ENCODE data around the gene FOXC1.

Gene FOXC1

GRCh38 chr6:1577896-1578745, 31.6 kb upstream of the FOXC1 start:
- no peak for TF ChIP-seq CTCF (IDR thresholded peaks at IDR 0.05; ENCODE audit: low read depth, low read length)
- no peak overlapping the region for H3K4me3 ChIP-seq (ENCODE audit: low read depth, low read length)

GRCh38 chr6:1579096-1579495, 30.6 kb upstream of the FOXC1 start:
- TF ChIP-seq CTCF (IDR thresholded peaks at IDR 0.05; ENCODE audit: low read depth, low read length), result no peak

GRCh38 chr6:1580109-1580508, 29.6 kb upstream of the FOXC1 start:
- no peak overlapping the region for H3K4me3 ChIP-seq (ENCODE audit: low read depth, low read length)
- TF ChIP-seq CTCF (IDR thresholded peaks at IDR 0.05; ENCODE audit: low read depth, low read length), result no peak

More at GRCh38 chr6:1579096-1579495, 30.6 kb upstream of the FOXC1 start:
- H3K4me3 ChIP-seq (ENCODE audit: low read depth, low read length), result no peak overlapping the region

GRCh38 chr6:1580585-1580984, 29.1 kb upstream of the FOXC1 start:
- no peak overlapping the region for H3K4me3 ChIP-seq (ENCODE audit: low read depth, low read length)
- no peak for TF ChIP-seq CTCF (IDR thresholded peaks at IDR 0.05; ENCODE audit: low read depth, low read length)

GRCh38 chr6:1581120-1581991, 28.4 kb upstream of the FOXC1 start:
- H3K4me3 ChIP-seq (ENCODE audit: low read depth, low read length), result no peak overlapping the region
- TF ChIP-seq CTCF (IDR thresholded peaks at IDR 0.05; ENCODE audit: low read depth, low read length), result no peak

GRCh38 chr6:1584146-1584545, 25.6 kb upstream of the FOXC1 start:
- no peak for TF ChIP-seq CTCF (IDR thresholded peaks at IDR 0.05; ENCODE audit: low read depth, low read length)
- no peak overlapping the region for H3K4me3 ChIP-seq (ENCODE audit: low read depth, low read length)

Measured in WI38 (cell line).